NCI-H1105 (cell line): ENCODE measurements around the gene FBXO47.
"Not testable (repeated sequence)": the region's sequence is repeated elsewhere in the genome, so short reads cannot be mapped to it uniquely, and the experiment has no call there.

Experiments
- DNase-seq: peaks from one replicate; lab custom pipeline; 2025; lab: John Stamatoyannopoulos, UW

FBXO47 gene

DNA sequence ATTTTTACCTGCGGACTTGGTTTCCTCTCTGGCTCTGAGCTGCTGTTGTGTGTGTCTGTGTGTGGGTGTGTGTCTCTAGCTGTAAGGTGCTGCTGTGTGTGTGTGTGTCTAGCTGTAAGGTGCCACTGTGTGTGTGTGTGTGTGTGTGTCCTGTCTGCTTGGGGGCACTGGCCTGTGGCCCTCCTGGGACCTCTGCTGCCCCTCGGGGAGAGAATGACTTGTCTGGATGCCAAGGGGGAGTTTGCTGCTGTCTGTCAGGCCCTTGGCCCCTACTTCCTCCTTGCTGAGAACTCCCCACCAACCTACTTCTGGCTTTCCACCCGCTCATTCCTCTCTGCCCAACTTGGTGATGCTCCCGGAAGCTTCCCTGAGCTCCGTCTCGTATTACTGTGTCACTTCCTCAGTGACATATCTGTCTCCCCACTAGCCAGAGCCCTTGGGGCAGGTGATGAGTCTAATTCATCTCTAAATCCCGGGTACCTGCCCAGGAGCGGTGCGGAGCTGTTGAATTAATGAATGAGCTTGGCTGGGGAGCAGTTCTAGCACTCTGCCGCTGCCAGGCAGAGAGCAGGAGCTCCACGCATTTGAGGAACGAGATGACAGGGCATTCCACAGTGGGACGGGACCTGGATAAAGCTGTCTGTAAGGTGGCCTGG lies 45.3 kb downstream of the FBXO47 start:
- no peak for DNase-seq

DNA sequence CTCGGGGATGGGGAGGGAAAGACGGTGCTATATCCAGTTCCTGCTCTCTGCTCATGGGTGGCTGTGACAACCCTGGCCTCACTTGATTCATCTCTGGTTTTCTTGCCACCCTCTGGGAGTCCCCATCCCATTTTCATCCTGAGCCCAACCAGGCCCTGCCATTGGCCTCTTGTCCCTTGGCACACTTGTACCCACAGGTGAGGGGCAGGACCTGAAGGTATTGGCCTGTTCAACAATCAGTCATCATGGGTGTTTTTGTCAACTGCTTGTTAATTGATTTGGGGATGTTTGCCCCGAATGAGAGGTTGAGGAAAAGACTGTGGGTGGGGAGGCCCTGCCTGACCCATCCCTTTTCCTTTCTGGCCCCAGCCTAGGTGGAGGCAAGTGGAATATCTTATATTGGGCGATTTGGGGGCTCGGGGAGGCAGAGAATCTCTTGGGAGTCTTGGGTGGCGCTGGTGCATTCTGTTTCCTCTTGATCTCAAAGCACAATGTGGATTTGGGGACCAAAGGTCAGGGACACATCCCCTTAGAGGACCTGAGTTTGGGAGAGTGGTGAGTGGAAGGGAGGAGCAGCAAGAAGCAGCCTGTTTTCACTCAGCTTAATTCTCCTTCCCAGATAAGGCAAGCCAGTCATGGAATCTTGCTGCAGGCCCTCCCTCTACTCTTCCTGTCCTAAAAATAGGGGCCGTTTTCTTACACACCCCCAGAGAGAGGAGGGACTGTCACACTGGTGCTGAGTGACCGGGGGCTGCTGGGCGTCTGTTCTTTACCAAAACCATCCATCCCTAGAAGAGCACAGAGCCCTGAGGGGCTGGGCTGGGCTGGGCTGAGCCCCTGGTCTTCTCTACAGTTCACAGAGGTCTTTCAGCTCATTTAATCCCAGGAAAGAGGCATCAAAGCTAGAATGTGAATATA lies 46.6 kb downstream of the FBXO47 start:
- DNase-seq, result no peak

DNA sequence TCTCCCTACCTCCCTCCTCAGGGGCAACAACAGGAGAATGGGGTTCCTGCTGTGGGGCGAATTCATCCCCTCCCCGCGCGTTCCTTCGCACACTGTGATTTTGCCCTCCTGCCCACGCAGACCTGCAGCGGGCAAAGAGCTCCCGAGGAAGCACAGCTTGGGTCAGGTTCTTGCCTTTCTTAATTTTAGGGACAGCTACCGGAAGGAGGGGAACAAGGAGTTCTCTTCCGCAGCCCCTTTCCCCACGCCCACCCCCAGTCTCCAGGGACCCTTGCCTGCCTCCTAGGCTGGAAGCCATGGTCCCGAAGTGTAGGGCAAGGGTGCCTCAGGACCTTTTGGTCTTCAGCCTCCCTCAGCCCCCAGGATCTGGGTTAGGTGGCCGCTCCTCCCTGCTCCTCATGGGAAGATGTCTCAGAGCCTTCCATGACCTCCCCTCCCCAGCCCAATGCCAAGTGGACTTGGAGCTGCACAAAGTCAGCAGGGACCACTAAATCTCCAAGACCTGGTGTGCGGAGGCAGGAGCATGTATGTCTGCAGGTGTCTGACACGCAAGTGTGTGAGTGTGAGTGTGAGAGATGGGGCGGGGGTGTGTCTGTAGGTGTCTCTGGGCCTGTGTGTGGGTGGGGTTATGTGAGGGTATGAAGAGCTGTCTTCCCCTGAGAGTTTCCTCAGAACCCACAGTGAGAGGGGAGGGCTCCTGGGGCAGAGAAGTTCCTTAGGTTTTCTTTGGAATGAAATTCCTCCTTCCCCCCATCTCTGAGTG lies 47.7 kb downstream of the FBXO47 start:
- DNase-seq, result no peak

DNA sequence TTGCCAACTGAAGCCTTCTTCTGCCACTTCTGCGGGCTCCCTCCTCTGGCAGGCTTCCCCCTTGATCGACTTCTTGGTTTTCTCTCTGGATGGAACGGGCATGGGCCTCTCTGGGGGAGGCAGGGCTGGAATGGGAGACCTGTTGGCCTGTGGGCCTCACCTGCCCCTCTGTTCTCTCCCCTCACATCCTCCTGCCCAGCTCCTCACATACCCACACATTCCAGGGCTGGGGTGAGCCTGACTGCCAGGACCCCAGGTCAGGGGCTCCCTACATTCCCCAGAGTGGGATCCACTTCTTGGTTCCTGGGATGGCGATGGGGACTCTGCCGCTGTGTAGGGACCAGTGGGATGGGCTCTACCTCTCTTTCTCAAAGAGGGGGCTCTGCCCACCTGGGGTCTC lies 48.3 kb downstream of the FBXO47 start:
- DNase-seq, result no peak

DNA sequence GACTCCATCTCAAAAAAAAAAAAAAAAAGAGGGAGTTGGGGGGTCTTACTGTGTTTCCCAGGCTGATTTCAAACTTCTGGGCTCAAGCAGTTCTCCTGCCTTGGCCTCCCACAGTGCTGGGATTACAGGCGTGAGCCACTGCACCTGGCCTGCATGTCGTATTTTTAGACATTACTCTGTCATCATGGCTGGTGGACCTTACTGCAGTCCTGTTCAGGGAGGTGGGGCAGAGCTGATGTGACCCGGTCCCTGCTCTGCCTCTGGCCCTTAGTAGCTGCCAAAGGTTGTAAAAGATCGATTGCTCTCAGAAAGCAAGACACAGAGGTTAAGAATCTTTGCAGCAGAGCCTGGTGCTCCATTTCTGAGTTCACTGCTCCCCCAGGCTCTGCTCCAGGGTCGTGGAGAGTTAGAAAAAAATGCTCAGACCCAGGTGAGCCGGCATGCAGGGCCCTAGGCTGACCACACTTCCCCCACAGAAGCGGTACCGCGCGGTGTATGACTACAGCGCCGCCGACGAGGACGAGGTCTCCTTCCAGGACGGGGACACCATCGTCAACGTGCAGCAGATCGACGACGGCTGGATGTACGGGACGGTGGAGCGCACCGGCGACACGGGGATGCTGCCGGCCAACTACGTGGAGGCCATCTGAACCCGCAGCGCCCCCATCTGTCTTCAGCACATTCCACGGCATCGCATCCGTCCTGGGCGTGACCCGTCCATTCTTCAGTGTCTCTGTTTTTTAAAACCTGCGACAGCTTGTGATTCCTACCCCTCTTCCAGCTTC lies 48.9 kb downstream of the FBXO47 start:
- no peak for DNase-seq

DNA sequence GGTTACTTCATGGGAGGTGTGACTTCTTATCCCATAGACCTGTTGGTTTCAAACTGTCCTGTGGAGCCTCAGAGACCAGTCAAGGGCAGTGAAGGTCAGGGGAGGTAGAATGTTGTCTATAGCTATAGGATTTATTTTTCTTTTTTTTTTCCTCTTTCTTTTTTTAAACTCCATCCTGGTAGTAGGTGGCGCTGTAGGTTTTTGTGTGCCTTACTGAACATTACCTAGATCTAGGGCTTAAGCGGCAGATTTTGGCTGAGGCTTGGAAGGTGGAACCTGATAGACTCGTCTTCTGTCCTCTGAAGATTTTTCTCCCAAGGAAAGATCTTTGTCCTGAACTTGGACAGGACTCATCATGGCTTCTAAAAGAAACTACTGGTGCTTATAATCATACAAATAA lies 49.9 kb downstream of the FBXO47 start:
- DNase-seq, result no peak

DNA sequence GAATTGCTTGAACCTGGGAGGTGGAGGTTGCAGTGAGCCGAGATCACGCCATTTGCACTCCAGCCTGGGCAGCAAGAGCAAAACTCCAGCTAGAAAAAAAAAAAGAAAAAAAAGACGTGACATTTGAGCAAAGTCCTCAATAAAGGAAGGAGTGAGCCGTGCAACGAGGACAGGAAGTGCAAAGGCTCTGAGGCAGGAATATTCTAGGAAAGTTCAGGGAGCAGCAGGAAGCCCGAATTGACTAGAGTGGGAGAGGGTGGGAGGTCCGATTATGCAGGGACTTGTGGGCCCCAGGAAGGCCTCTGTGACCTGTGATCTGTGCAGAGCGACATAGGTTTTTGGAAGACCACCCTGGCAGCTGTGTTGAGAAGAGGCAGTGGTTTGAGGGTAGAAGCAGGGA lies 50.4 kb downstream of the FBXO47 start:
- DNase-seq, result no peak

DNA sequence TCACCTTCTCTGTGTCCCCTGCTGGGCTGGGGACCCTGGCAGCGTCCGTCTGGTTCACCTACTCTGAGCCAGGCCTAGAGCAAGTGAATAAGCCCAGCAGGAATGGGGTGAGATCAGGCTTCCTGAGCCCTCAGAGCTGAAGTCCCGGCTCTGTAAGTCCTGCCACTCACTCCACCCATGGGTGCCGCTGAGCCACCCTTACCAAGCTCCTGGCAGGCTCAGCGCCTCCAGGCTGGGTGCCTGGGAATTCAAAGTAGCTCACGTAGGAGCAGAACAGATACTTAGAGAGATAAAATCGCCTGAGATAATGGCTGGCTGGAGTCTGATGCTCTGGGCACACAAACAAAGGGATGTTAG lies 51.6 kb downstream of the FBXO47 start:
- DNase-seq, result no peak

DNA sequence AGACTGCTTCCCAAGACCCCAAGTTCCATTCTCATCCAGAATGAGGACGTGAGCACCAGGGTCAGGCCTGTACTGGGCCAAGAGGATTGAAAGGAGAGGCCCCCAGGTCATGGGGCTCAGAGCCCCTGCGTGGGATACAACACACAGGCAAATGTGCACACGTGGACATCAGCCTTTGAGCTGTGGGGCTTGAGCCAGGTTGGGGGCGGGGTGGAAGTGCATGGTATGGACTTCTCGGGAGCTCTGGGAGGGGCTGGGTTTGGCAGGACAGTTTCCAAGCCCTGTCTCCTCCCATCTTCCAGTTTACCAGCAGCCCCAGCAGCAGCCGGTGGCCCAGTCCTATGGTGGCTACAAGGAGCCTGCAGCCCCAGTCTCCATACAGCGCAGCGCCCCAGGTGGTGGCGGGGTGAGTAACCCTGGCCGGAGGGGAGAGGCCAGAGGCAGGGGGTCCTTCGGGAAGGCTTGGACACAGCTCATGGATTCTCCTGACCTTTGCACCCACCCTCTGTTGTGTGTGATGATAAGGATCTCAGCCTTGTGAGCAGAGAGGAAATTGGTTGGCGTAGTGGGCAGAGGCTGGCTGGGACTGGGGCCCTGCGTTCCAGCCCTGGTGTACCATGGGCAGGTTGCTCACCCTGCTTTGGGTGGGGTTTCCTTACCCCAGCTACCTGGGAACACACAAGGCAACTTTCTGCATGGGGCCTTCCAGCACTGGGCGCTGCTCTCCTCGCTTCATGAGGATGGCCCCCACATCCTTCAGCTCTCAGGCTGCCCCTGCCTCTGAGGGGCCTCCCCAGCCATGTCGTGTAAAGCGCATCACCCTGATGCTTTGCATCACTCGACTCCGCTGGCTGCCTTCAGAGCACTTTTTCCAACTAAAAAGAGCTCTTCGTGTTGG lies 52.2 kb downstream of the FBXO47 start:
- DNase-seq, result no peak

DNA sequence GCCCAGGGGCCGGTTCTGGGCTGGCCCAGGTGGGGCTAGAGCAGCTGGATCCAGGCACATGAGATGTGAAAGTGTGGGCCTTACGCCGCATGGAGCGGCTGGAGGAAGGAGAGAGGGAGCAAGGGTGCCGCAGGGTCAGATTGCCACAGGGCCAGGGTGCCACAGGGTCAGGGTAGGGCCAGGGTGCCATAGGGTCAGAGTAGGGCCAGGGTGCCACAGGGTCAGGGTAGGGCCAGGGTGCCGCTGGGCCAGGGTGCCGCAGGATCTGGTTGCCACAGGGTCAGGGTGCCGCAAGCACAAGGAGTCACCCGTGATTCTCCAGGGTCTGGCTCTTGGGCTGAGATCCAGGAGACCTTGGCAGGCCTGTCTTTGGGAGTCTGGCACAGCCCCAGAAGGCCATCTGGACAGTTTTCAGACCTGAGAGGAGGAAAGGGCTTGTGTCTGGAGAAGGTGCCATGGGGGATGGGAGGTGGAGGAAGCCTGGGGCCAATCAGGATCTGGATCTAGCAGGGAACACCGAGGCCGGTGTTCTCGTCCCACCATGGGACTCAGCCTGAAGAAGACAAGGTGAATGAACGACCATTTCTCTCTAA lies 54.9 kb downstream of the FBXO47 start:
- no peak for DNase-seq

DNA sequence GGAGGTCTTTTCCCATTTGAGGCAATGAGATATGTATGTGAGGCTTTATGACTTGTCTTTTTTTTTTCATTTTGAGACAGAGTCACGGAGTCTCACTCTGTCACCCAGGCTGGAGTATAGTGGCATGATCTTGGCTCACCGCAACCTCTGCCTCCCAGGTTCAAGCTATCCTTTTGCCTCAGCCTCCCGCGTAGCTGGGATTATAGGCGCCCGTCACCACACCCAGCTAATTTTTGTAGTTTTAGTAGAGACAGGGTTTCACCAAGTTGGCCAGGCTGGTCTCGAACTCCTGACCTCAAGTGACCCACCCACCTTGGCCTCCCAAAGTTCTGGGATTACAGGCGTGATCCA lies 55.5 kb downstream of the FBXO47 start:
- DNase-seq, result not testable (repeated sequence)

DNA sequence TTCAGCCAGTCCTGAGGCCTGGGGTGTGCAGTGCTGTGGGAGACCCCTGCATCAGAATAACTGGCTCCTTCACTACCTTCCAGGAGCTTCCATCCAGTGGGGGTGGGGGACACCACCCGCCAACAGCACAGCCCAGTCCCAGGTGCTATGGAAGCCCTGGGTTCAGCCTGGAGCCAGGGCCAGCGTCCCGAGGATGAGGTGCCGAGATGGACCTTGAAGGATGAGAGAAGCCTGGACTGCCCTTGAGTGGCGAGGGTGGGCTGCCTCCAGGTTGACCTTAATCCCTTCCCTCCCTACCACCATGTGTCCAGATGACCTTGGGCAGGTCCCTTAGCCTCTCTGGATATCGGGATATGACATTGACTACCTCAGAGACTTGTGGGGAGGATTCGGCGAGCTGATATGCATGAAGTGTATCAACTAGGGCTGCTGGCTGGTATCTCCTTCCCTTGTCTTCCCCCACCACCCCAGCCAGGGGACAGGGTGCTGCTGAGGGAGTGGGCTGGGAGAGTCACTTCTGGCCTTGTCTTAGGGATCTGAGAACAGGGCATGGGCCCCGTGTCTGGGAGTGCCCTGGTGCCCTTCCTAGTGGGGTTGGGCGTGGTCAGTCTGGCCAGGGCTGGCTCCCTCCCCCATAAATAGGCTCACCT lies 56.0 kb downstream of the FBXO47 start:
- no peak for DNase-seq

DNA sequence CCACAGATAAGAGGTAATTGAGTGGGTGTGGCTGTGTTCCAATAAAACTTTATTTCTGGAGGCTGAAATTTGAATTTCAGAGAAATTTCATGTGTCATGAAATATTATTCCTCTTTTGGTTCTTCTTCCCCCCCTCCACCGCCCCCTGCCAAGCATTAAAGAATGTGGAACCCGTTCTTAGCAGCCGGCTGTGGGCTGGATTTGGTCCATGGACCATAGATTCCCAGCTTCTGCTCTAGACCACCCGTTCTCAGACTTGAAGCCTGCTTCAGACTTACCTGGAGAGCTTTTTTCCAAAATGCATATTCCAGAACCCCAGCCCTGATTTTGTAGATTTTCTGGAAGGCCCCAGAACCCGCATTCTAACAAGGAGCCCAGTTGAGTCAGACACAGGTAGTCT lies 56.9 kb downstream of the FBXO47 start:
- no peak for DNase-seq

DNA sequence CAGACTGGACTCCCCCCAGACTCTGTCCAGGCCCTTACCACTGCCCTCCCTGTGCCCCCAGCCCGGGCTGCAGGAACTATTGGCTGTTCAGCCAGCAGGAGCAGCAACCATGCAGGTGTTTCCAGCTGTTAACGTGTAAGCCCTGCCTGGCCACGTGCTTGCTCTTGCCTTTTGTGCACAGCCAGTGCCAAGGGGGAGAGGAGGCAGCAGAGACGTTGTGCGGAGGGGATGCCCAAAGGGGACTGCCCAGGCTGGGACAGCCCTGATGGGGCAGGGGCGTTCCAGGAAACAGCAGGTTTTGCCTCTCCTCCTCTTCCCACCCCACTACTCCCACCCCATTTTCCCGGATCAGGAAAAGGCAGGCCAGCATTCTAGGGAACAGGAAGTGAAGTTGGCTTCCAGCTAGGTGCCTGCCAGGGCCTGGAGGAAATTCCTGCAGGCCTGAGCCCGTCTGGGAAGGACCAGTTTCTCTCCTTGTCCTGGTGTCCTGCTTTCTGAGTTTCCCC lies 58.5 kb downstream of the FBXO47 start:
- DNase-seq, result no peak

DNA sequence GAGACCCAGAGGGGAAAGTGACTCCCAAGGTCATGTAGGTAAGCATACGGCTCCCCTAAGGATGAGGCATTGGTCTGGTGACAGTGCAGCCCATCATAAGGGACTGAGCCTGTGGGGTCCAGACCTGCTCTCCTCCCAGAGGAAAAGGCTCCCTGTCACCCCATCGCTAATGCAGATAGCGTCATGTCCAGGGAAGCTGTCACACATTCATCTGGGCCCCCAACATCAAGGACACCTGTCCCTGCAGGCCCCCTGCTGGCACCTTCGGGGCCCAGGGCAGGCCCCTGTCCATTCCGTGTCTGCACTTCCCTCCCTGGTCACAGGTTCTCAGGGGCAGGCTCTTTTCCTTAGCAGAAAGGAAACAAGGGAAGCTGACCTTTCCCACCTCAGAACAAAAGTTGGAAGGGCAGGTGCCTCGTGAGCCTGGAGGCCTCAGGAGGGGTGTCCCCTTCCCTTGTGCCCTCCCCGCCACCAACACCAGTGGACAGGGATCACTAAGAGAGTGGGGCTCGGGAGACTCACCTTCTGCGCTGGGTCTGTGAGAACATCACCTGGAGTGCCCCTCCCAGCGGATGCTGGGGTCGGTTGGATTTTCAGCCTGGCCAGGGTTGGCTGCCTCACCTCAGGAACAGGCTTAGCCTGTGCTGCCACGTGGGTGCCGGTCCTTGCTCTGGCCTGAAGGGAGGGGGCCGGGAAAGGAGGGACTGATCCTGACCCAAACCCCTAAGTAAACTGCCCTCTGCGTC lies 59.1 kb downstream of the FBXO47 start:
- no peak for DNase-seq

DNA sequence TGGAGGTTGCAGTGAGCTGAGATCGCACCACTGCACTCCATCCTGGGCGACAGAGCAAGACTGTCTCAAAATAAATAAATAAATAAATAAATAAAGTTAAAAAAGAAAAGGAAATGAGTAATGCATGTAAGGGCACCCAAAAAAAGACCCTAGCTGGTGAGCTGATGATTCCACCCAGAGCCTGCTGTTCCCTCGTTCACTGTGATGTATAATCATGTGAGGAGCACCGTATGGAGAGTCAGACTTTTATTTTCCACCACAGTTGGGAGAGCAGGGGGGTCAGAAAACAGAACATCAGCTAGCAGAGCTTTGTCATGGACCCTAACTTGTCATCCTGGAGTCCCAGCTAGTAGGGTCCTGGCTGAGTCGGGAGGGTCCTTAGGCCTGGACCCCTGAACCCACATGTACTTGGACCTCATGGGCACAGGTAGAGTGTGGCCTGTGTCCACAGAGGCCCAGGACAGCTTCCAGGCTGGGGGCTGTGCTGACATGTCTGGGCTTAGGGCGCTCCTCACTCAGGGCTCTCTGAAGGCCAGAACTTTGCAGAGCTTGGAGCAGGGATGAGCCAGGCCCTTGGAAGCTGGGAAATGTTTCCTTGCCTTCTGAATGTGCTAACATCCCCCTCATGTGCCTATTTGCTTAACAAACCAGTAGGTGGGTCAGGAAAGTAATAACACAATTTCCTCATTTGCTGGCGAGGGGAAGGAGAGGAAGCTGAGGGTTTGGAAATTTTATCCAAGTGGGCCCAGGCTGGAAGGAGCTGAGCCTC lies 60.6 kb downstream of the FBXO47 start:
- DNase-seq, result no peak

DNA sequence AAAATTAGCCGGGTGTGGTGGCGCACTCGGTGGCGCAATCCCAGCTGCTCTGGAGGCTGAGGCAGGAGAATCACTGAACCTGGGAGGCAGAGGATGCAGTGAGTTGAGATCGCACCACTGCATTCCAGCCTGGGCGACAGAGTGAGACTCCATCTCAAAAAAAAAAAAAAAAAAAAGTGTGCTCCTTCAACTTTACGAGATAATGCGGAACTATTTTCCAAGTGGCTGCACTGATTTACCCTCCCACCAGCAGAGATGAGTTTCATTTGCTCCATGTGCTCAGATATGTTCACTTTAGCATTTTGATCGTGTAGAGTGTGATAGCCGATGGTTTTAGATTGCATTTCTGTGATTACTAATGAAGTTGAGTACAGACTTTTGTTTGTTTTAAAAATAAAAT lies 61.8 kb downstream of the FBXO47 start:
- DNase-seq, result no peak

DNA sequence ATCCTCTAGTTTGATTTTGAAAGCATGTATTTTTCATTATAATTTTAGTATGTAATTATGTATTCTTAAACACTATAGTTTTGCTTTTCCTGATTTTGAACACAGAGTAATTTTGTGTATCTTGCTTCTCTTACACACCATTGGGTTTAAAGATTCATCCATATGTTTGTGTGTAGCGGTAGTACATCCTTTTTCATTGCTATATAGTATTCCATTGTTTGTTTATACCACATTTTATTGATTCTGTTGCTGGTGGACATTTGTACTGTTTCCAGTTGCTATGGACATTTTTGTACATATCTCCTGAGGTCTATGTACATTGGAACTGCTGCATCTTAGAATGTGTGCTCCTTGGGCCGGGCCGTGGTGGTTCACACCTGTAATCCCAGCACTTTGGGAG lies 62.3 kb downstream of the FBXO47 start:
- no peak for DNase-seq

DNA sequence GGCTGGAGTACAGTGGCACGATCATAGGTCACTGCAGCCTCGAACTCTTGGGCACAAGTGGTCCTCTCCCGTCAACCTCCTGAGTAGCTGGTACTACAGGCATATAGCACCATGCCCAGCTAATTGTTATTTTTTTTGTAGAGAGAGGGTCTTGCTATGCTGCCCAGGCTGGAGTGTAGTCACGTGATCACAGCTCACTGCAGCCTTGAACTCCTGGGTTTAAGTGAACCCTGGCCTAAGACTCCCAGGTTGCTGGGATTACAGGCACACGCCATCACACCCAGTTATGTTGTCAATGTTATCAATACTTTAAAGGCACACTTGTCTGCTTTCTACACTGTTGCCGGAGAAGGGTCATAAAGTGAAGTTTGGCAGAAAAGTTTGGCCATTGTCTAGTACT lies 63.8 kb downstream of the FBXO47 start:
- no peak for DNase-seq
